ENCODE measurements around the gene SECTM1. TPM values are rescaled to one million over a fixed set of nuclear protein-coding genes. Genes with fewer than 3 reads are reported as not detected.

SECTM1 gene
- total and polyA plus RNA-seq, 9 of the 15 experiments (the other 6 are each of a cell fraction or from before 2014, with no cell fraction given) = 0.11 to 0.46 (median 0.18) TPM; not detected in 6

GRCh38 chr17:82346342-82347300 is 13.1 kb upstream of the SECTM1 start (continued):
- TF ChIP-seq NR0B1 (IDR thresholded peaks at IDR 0.05; ENCODE audit: partially characterized antibody) (no peak), DACH1 (IDR thresholded peaks at IDR 0.05; ENCODE audit: partially characterized antibody) (no peak), HMGXB4 (CRISPR knock-in tag; IDR thresholded peaks at IDR 0.05) (no peak), CBFA2T3 (IDR thresholded peaks at IDR 0.05) (peak; percentile 41), YBX1 (IDR thresholded peaks at IDR 0.05) (no peak), ZNF398 (CRISPR knock-in tag; IDR thresholded peaks at IDR 0.05) (no peak), ATF3 (IDR thresholded peaks at IDR 0.05) (no peak), ATF3 (CRISPR knock-in tag; conservative IDR thresholded peaks at IDR 0.05) (no peak), E2F3 (CRISPR knock-in tag; IDR thresholded peaks at IDR 0.05) (no peak), ARID2 (IDR thresholded peaks at IDR 0.05) (no peak), POU5F1 (IDR thresholded peaks at IDR 0.05; ENCODE audit: borderline replicate concordance, low read depth, low read length, partially characterized antibody) (no peak), ELF4 (CRISPR knock-in tag; IDR thresholded peaks at IDR 0.05) (peak; percentile 6; the same call in 1 of the 2 replicates), SNRNP70 (optimal IDR thresholded peaks at IDR 0.05; ENCODE audit: low read depth, low read length) (no peak), ZBTB9 (CRISPR knock-in tag; IDR thresholded peaks at IDR 0.05) (peak; percentile 69), XRCC3 (IDR thresholded peaks at IDR 0.05) (no peak), ZNF431 (CRISPR knock-in tag; IDR thresholded peaks at IDR 0.05) (no peak), ZNF586 (CRISPR knock-in tag; conservative IDR thresholded peaks at IDR 0.05) (no peak), CXXC5 (CRISPR knock-in tag; IDR thresholded peaks at IDR 0.05) (peak; percentile 37), ZNF717 (CRISPR knock-in tag; IDR thresholded peaks at IDR 0.05) (no peak), PTRF (tag; IDR thresholded peaks at IDR 0.05) (peak; percentile 49; the same call in 1 of the 2 replicates), PTTG1 (tag; IDR thresholded peaks at IDR 0.05; ENCODE audit: low read depth) (0 out of 2 replicates have a peak, but pooled peaks have one; percentile 31)
